Dedifferentiated amniotic fluid mesenchymal stem cell (primary cell): ENCODE measurements around the gene SV2A.
"Not testable (repeated sequence)": the region's sequence is repeated elsewhere in the genome, so short reads cannot be mapped to it uniquely, and the experiment has no call there.

Experiments
- DNase-seq: peaks from one replicate; pipeline ENCODE4 v3.0.0-alpha.2; 2016; ENCODE audit errors: extremely low spot score

Gene SV2A, protein sequence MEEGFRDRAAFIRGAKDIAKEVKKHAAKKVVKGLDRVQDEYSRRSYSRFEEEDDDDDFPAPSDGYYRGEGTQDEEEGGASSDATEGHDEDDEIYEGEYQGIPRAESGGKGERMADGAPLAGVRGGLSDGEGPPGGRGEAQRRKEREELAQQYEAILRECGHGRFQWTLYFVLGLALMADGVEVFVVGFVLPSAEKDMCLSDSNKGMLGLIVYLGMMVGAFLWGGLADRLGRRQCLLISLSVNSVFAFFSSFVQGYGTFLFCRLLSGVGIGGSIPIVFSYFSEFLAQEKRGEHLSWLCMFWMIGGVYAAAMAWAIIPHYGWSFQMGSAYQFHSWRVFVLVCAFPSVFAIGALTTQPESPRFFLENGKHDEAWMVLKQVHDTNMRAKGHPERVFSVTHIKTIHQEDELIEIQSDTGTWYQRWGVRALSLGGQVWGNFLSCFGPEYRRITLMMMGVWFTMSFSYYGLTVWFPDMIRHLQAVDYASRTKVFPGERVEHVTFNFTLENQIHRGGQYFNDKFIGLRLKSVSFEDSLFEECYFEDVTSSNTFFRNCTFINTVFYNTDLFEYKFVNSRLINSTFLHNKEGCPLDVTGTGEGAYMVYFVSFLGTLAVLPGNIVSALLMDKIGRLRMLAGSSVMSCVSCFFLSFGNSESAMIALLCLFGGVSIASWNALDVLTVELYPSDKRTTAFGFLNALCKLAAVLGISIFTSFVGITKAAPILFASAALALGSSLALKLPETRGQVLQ

DNA sequence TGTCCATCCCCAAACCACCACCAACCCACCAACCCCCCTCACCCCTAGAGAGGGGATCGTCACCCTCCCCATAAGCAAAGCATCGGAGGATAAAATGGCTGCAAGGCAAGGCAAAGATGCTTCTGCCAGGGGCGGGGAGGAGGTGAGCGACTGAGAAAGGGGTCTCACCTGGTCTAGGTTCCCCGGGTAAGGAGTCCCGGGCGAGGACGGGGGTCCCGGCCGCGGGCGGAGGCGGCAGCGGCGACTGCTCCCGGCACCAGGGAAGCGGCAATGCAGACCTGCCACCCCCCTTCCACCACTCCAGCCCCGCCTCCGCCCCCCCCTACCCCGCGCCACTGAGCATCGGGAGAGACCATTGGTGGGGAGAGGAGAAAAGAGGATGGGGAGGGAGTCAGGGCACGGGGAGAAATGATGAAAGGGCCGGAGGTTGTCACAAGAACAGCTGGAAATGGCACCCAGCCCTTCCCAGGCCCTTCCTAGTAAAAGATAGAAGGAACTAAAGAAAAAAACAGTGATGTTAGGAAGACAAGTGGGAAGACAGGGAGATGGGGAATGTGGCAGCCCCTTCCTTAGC lies at the start of gene SV2A:
TSS of gene SV2A (minus strand) at position 274 of the 574 bp plus-strand sequence. CDS start 4,004 bp downstream, outside the sequence.
- peak; percentile 31 for DNase-seq

DNA sequence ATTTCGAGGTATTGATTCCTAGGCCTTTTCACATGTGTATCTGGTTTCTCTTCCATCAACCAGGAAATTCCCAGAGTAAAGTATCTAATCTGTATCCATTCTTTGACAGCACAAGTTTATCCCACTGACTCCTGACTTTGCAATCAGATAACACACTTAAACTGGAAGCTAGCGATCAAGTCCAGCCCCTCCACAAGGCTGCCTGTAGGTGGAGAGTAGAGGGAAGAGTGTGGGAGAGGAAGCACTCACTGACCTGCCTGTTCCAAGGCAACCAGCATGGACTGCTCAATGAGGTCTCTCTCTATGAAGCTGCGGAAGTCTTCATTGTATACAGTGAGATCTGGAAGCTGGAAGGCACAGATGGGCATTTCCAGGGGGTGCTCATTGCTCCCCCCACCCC lies 49.4 kb upstream of the SV2A start:
- no peak for DNase-seq

DNA sequence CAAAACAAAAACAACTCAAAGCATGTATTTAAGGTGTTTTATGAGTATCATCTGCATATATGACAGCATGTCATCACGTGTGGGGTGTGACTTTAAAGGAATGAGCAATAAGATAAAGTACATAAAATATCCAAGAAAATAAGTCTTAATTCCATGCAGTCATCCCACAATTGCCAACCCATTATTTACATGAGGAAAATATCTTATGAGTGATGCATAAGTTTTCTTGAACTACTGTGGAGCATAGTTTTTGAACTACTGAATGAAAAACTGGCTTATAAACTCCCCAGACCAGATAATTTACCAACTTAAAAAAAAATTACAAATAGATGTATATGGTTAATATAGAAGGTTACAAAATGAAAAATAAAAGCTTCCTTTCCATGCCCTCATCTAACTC lies 48.8 kb upstream of the SV2A start:
- DNase-seq: no peak

DNA sequence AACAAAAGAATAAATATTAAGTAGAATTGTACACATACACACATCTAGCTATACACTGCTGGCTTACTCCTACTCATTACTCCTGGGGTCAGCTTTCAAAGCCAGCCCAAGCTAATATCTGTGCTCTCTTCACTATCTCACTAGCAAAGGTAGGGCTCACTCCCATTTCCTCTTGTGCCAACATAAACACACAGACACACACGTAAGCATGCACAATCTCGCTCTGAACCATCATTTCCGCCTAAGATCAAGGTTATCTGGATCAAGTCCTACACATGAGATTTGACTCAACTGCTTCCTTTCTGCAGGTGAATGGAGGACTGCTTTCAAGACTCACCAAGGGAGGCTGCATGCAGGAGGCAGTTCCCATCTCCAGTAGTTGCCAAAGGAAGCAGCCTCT lies 47.8 kb upstream of the SV2A start:
- no peak for DNase-seq

DNA sequence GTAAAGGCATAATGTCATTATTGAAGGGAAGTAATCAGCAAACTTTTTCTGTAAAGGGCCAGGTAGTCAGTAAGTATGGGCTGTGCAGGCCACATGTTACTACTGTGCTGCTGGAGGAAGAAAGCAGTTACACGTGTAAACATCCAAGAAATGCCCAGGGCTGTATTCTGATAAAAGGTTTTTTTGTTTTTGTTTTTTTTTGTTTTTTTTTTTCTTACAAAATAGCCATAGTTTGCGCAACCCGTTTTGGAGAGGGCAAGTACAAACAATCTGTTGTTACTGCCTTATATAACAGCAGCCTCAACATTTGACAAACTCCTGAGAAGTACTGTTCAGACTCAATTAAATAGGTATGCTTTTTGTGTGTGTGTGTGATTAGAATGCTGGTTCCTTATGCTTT lies 45.7 kb upstream of the SV2A start:
- no peak for DNase-seq

DNA sequence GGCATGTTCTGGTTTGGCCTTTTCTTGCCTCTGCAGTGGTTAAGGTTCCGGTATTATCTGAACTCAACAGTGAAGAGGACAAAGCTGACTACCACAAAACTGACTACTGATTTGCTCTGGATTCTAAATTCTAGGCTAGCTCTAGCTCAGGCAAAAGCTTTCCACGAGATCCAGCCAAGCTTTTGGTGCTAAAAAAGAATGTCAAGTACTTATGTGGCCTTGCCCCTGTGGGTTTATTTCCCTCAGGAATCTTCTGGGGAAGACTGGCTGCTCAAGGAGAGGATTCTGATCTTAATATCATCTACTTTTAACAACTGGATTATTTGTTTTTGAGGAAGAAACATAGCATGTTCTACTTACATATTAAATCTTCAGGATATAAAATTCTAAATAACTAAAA lies 45.1 kb upstream of the SV2A start:
- DNase-seq: no peak

DNA sequence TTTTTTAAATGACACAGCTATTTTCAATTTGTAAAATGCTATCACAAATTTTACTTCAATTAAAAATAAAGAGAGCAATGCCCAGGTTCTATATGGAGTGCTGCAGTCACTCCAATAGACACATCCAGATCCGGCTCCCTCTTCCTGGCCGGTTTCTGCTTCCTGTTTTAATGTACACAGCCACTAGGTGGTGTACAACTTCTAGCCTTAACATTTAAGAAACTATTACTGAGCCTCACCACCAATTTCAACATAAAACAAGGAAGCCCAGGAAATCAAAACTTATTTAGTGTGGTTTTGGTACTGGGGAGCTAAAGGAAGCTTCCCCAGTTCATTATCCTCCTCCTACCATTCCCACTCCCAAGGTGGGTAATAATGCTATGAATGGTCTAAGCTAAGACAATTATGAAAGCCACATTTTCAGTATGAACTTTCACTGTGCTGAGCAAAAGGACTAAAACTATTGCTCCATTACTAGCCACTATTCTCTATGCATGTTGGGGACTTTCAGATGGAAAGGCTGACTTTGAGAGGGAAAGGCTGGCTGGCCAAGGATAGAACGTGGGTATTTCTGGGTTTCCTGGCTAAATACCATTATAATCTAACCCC lies 44.5 kb upstream of the SV2A start:
- peak; percentile 93 for DNase-seq

DNA sequence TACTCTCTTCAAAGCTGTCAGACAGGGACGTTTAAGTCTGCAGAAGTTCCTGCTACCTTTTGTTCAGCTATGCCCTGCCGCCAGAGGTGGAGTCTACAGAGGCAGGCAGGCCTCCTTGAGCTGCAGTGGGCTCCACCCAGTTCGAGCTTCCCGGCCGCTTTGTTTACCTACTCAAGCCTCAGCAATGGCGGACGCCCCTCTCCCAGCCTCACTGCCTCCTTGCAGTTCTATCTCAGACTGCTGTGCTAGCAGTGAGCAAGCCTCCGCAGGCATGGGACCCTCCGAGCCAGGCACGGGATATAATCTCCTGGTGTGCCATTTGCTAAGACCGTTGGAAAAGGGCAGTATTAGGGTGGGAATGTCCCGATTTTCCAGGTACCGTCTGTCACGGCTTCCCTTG lies 39.9 kb upstream of the SV2A start:
- not testable (repeated sequence) for DNase-seq

DNA sequence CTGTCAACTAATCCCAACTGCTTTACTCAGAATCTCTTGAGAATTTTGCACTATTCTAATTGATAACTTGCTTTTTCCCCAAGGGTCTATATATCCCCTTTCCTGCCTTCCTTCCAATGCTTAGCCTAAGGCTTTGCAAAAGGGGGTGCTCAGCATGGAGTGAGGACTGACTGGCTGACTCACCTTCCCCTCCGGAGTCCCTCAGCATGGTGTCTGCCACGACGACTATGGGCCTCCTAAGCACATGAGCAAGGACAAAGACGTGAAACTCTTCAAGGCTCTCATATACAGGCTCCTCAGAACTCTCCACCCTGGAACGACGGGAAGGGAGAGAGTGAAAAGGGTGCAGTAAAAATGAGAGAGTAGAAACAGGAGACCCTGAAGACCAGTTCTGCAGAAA lies 32.3 kb upstream of the SV2A start:
- DNase-seq: no peak

DNA sequence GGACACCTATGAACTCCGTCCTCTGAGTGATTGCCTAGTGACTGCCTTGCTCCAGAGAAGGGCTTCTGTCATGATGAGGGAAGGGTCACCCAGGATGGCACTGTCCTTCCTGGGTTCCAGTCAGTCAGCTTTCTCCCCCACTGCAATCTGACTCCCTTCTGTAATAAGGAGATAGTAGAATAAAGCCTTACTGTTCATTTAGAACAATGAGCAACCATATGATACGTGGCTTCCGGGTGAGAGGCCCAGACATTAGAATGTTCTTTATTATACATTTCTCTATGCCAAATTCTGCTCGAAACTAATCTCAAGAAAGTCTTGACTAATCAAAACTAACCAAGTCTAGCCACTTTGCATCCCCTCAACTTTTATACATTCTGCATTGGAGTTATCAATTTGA lies 27.6 kb upstream of the SV2A start:
- no peak for DNase-seq

DNA sequence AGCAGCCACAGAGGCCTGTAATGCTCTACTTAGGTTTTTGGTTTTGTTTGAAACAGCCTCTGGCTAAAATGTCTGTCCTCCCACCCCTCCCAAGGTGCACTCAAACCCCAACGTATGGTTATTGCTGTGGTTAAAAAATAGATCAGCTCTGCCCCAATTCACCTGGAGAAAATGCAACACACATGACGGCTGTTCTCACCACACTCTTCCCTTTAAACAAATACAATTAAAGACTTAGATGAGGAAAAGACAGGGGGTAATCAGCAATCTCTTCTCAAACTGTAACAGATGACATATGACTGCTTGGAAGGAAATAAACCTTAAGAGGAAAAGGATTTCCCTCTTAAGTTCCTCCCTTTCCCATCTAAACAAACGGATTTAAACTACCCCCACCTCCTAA lies 25.2 kb upstream of the SV2A start:
- DNase-seq: no peak

DNA sequence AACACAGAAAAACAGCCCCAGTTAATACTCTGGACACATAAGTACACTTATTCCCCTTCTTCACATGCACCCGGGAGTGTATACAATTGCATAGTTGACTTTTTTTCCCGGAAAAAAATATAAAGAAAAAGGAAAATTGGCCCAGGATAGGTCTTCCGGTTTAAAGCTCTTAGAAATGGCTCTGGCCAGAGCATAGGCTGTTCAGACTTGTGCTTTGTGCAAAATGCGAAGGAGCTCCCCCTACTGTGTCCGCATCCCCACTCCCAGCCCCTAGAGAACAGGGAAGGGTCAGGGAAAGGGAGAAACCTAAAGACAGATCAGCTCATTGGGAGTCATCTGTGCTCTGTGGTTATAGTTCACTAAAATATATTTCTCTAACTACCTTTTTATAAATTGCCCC lies 24.6 kb upstream of the SV2A start:
- DNase-seq: no peak

DNA sequence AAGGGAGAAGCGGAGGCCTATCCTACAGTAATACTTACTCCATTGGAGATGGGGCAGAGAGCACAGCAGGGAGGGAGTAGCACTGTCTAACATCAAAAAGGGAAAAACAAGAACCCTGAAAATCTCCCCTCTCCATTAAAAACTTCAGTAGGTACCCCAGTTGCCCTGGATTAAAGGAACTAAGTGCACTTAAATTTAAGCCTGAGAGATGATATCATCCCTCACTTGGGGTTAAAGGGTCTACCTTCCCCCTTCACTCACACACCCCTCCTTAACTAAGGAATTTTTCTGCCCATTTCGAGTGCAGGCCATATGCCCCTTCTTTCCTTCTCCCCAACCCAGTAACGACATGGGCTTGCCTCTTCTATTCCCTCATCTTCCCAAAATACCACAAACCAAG lies 22.8 kb upstream of the SV2A start:
- DNase-seq: no peak

DNA sequence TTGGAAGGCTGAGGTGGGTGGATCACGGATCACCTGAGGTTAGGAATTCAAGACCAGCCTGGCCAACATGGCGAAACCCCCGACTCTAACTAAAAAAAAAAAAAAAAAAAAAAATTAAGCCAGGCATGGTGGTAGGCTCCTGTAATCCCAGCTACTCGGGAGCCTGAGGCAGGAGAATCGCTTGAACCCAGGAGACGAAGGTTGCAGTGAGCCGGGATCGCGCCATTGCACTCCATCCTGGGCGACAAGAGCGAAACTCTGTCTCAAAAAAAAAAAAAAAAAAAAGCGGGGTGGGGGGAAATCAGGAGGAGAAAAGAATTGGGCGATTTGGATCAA lies 21.0 kb upstream of the SV2A start:
- not testable (repeated sequence) for DNase-seq

DNA sequence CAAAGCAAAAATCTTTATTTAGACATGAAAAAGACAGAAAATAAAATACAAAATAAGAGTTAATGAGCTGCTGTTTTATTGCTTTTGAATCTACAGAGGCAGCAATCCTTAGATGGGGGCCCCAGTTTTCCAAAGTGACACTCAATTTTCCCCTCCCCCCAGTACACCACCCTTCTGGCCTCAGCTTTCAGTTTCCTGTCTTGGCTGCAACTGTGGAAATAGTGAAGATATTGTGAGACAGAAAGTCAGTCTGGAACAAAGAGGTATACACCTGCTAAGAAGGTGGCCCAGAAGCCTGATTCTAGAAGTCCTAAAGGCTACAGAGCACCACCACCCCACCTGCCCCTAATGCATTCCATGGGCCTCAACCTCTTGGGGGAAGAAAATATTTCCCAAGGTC lies 20.1 kb upstream of the SV2A start:
- no peak for DNase-seq

DNA sequence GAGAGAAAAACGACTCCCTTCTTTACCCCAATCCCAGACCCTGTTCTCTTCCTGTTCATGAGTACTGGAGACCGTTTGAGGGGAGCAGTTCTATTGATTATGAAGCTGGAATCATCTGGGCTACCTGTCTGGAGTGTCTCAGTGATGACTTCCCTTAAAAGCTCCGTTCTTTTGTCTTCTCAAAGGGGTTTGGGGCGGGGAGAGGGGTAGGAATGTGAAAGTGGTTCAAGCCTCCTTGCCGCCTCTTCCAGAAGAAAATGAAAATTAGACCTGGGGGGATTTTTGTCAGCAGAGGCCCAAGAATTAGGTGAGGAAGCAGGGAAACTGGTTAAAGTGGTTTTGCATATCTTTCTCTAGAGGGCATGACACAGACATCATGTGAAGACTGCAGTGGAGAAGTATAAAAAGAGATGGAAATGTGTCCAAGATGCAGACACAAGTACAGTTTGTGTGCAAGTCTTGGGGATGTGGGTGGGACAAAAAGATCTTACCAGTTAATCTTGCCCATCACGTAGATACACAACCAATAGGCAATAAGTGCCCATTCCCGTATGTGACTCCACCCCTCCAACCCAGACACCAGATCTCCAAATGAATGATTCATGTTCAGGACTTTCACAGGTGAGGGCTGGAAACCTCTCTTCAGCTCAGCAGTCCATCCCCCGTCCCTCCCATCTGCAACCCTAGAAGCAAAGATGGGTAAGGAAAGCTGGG lies 19.5 kb upstream of the SV2A start:
- DNase-seq: no peak

DNA sequence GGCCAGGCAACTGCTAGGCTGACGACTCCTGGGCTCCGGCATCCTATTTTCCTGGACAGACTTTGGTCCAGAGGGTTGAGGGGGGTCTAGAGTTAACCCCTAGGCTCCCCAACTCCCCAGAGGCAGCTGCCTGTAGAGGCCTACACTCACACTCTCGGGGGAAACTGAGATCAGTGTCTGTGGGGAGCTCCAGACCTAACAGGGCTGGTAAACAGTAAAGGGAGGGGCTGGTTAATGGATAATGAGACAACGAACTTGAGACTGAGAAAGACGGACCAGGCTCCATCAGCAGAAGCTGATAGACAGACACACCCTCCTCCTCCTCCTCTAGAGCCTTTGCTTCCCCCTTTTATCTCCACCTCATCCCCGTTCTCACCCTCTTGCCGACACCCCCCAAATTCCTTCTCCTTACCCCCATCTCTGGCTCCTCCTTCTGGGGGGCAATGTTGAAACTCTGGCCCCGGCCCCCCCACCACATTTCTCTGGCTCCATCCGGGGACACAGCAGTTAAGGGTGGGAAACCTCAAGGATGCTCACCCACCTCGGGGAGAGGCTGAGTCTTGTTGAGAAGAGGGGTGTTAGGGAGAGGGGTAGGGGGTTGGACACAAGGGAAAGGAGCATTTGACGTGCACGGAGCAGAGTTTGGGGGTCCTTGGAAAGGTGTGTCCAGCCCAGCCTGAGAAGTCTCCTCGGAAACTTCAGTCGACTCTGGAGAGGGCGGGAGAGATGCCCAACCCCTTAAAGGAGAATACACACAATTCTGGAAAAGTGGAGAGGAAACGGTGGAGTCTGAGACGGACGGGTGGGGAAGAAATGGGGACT lies 18.7 kb upstream of the SV2A start, which contains the start of gene MTMR11:
TSS of gene MTMR11 (minus strand) at position 710 of the 822 bp plus-strand sequence. CDS start at position 478, 232 bp downstream.
- DNase-seq: no peak

DNA sequence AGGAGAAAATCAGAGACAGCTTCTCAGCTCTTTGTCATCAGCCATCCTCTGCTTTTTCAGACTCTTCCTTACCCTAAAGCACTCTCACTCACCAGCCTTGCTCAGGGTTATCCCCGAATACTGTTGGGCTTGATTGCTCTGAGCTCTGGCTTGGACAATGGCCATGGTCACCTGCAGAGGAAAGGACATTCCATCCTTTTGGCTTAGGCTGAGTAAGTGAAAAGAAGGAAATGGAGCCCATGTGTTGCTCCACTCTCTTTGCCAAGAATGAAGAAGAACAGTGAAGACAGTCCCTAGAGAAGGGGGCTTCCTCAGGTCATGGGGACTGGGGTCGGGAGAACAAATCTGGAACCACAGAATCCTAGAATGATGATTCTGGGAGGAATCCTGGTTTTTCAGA lies 16.7 kb upstream of the SV2A start:
- DNase-seq: no peak

DNA sequence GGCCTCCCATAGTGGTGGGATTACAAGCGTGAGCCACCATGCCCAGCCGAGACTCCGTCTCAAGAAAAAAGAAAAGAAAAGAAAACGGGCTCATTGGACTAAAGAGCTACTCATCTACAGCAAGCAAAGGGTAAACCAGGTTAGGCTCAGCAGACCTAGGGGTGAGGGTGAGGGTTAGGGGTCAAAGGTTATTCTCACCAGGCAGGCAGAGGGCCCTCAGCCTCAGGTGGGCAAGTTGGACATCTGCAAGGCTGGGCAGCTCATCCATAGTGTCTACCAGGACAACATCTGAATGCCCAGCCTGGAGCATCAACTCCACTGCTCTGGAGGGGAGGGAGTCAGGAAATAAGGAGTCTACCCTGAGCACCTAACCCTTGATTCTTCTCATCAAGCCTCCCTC lies 15.6 kb upstream of the SV2A start:
- no peak for DNase-seq

DNA sequence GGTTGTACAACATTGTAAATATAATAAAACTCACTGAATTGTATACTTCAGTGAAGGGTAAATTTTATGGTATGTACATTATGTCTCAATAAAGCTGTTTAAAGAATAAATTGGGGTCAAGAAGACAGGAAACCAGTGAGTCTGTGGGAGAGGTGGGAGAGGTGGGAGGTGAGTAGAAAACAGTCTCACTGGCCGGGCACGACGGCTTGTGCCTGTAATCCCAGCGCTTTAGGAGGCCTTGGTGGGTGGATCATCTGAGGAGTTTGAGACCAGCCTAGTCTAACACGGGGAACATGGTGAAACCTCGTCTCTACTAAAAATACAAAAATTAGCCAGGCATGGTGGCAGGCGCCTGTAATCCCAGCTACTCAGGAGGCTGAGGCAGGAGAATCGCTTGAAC lies 14.8 kb upstream of the SV2A start:
- DNase-seq: no peak

DNA sequence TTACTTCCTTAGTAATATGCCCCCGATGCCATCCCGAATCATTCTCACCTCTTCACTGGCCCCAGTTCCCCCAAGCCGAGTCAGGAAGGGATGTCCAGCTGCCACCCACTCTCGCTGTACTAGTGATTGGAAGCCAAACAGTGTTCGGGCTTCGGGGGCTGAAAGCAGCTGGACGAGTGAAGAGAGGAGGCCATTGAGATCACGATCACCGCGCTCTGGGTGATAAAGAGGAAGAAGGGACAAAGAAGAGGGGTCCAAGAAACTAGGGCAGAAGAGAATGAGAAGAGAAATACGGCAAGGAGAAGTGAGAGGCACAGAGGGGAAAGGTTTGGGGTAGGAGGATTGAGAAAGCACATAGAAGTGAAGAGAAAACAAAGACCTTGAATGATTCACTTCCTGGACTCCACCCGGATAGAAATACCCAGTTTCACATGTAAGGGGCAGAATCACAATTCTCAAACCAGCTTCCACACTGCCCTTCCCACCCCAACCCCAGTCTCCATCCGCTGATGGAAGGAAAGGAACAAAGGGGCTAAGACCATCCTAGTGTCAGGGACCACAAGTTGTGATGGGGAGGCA lies 13.7 kb upstream of the SV2A start:
- no peak for DNase-seq
